Neuronal stem cell (in vitro differentiated cells): Measurements from ENCODE around the gene SUN5. TPM values are rescaled to one million over a fixed set of nuclear protein-coding genes. Genes with fewer than 3 reads are reported as not detected.

ENCODE experiments used
- DNase-seq: peaks from one replicate; pipeline ENCODE4 v3.0.0-alpha.2; 2013; ENCODE audit warnings: low spot score
- H2AFZ ChIP-seq: one replicate; pipeline ENCODE4 v1.6.1; 2013; ENCODE audit warnings: mild to moderate bottlenecking, low read length, inconsistent platforms
- H2AK5ac ChIP-seq: 2 replicates; pipeline ENCODE4 v1.6.1; 2013; ENCODE audit warnings: low read depth, mild to moderate bottlenecking, inconsistent platforms, low read length, moderate library complexity, mixed read lengths
- H2BK120ac ChIP-seq: 2 replicates; pipeline ENCODE4 v1.6.1; 2013; ENCODE audit warnings: low read depth, mild to moderate bottlenecking, inconsistent platforms, low read length, moderate library complexity, mixed read lengths
- H2BK12ac ChIP-seq: one replicate; pipeline ENCODE4 v1.6.1; 2013; ENCODE audit warnings: low read length, inconsistent platforms
- H2BK15ac ChIP-seq: 2 replicates; pipeline ENCODE4 v1.6.1; 2013; ENCODE audit warnings: mild to moderate bottlenecking, low read length, inconsistent platforms, mixed read lengths
- H2BK5ac ChIP-seq: one replicate; pipeline ENCODE4 v1.6.1; 2013; ENCODE audit warnings: inconsistent platforms, mild to moderate bottlenecking, low read length, moderate library complexity
- H3K14ac ChIP-seq: one replicate; pipeline ENCODE4 v1.6.1; 2013; ENCODE audit warnings: low read length, inconsistent platforms
- H3K18ac ChIP-seq: 2 replicates; pipeline ENCODE4 v1.6.1; 2013; ENCODE audit warnings: low read length, inconsistent platforms
- H3K23ac ChIP-seq: 2 replicates; pipeline ENCODE4 v1.6.1; 2013; ENCODE audit warnings: low read depth, mild to moderate bottlenecking, mixed read lengths, low read length, inconsistent platforms; ENCODE audit not compliant: poor library complexity
- H3K27ac ChIP-seq: replicated peaks from 3 replicates; pipeline ENCODE4 v1.5.1; 2013; ENCODE audit warnings: low read length, inconsistent platforms
- H3K27me3 ChIP-seq, 3 experiments: 2 replicates each; pipeline ENCODE4 v1.6.1; 2013; ENCODE audit warnings: low read length in 3 of 3, mild to moderate bottlenecking in 2 of 3, inconsistent platforms in 1 of 3, low read depth in 1 of 3, mixed read lengths in 1 of 3, moderate library complexity in 1 of 3; ENCODE audit not compliant: control insufficient read depth in 3 of 3, insufficient read depth in 3 of 3
- H3K36me3 ChIP-seq, 2 donors: replicated peaks in 1 of 2; 2 replicates each; pipeline ENCODE4 v1.6.1; 2013; ENCODE audit warnings: low read length in 2 of 2; ENCODE audit not compliant: control insufficient read depth in 2 of 2, insufficient read depth in 2 of 2
- H3K4ac ChIP-seq: 2 replicates; pipeline ENCODE4 v1.6.1; 2013; ENCODE audit warnings: inconsistent platforms, mild to moderate bottlenecking, low read length, moderate library complexity
- H3K4me1 ChIP-seq, 2 donors: 1 replicate in 1 of 2; 2 replicates in 1 of 2; pipeline ENCODE4 v1.6.1; 2013; ENCODE audit warnings: low read length in 2 of 2, low read depth in 1 of 2; ENCODE audit not compliant: control insufficient read depth in 2 of 2, insufficient read depth in 1 of 2
- H3K4me2 ChIP-seq: one replicate; pipeline ENCODE4 v1.6.1; 2013; ENCODE audit warnings: mild to moderate bottlenecking, low read length, inconsistent platforms; ENCODE audit not compliant: insufficient read depth, poor library complexity, severe bottlenecking
- H3K4me3 ChIP-seq, 2 donors: 2 replicates each; pipeline ENCODE4 v1.5.1; 2013; ENCODE audit warnings: low read length in 2 of 2, mild to moderate bottlenecking in 2 of 2, inconsistent platforms in 1 of 2, moderate library complexity in 1 of 2
- H3K79me1 ChIP-seq: one replicate; pipeline ENCODE4 v1.6.1; 2013; ENCODE audit warnings: low read depth, mild to moderate bottlenecking, inconsistent platforms, low read length, moderate library complexity
- H3K9ac ChIP-seq: one replicate; pipeline ENCODE4 v1.6.1; 2013; ENCODE audit warnings: mild to moderate bottlenecking, low read depth, low read length, inconsistent platforms; ENCODE audit not compliant: poor library complexity
- H3K9me3 ChIP-seq, 2 donors: replicated peaks in 1 of 2; 2 replicates each; pipeline versions ENCODE3 to v1.6.1; 2013; ENCODE audit warnings: low read length in 2 of 2, mild to moderate bottlenecking in 2 of 2, inconsistent platforms in 1 of 2, low read depth in 1 of 2, mixed read lengths in 1 of 2, moderate library complexity in 1 of 2; ENCODE audit not compliant: control insufficient read depth in 2 of 2, insufficient read depth in 1 of 2
- H4K8ac ChIP-seq: one replicate; pipeline ENCODE4 v1.6.1; 2013; ENCODE audit warnings: low read depth, mild to moderate bottlenecking, inconsistent platforms, low read length, moderate library complexity
- H4K91ac ChIP-seq: one replicate; pipeline ENCODE4 v1.6.1; 2013; ENCODE audit warnings: low read length, low read depth, mild to moderate bottlenecking, inconsistent platforms; ENCODE audit not compliant: poor library complexity
- WGBS, 2 donors: extraction: QIAGEN DNeasy Blood & Tissue Kit; methylation state at CpG; one replicate each; pipeline ENCODE4 v1.1.7; 2013; ENCODE audit warnings: missing lambda C conversion rate in 2 of 2, mixed read lengths in 1 of 2; ENCODE audit not compliant: insufficient read length in 2 of 2, insufficient replicate concordance in 1 of 2; ENCODE audit errors: extremely low coverage in 2 of 2; 5-methylcytosine and 5-hydroxymethylcytosine counted together
- polyA plus RNA-seq, 2 experiments: library from polyadenylated mRNA; stranded (reverse); fragments of 200-250 nt; gene quantifications; one replicate each; pipeline ENCODE4 v1.2.3, GENCODE V29; 2013

SUN5 gene, protein sequence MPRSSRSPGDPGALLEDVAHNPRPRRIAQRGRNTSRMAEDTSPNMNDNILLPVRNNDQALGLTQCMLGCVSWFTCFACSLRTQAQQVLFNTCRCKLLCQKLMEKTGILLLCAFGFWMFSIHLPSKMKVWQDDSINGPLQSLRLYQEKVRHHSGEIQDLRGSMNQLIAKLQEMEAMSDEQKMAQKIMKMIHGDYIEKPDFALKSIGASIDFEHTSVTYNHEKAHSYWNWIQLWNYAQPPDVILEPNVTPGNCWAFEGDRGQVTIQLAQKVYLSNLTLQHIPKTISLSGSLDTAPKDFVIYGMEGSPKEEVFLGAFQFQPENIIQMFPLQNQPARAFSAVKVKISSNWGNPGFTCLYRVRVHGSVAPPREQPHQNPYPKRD
- not detected for polyA plus RNA-seq (2013, experiment 1 of 2)
- polyA plus RNA-seq (2013, experiment 2 of 2) = not detected

DNA sequence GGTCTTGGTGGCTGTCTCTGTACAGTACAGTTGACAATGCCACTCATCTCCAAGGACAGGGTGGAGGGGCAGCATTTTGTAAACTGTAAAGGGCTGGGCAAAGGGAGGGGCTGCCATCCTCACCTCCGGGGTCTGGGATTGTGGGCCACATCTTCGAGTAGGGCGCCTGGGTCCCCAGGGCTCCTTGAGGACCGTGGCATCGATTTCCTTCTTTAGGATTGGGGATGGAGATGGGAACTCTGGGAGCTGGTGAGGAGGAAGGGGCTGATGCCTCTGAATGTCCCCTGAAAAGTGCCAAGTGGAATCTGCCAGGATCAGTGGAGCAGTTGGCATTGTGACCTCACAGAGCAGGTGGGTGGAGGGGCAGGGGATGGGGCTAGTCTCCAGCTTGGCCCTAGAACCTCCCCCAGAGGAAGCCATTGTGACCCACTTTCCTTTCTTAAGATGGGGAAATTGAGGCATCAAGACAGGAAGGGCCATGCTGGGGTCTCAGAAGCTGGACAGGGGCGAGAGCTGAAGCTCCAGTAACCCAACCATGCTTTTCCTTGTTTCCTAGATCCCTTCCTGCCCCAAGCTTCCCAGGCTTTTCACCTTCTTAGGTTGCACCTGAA lies at the start of gene SUN5:
TSS of gene SUN5 (minus strand) at position 293 of the 611 bp plus-strand sequence. CDS start at position 200, 93 bp downstream.
- Histone ChIP-seq H4K91ac (no peak within 1 kb of the TSS), H2BK15ac (no peak within 1 kb of the TSS), H3K23ac (no peak within 1 kb of the TSS), H3K18ac (peak within 1 kb of the TSS; percentile 49), H3K36me3 (no peaks in the 10 kb centered on the region), H2AFZ (no peak within 1 kb of the TSS), H3K79me1 (no peaks in the 10 kb centered on the region), H2BK12ac (no peak within 1 kb of the TSS), H2BK120ac (no peak within 1 kb of the TSS), H3K14ac (no peak within 1 kb of the TSS), H3K9ac (no peak within 1 kb of the TSS), H3K4me2 (no peak within 1 kb of the TSS), H3K4me1 (peaks cover 2 to 5% of the 10 kb centered on the region in 2 donors), H3K27me3 (peaks cover 0 to 5% (median 0%) of the 10 kb centered on the region in 3 experiments), H3K9me3 (peaks cover 0 to 5% of the 10 kb centered on the region in 2 donors), H2AK5ac (no peak within 1 kb of the TSS), H3K4ac (no peak within 1 kb of the TSS), H3K4me3 (peak within 1 kb of the TSS in 1 of 2 donors; percentile 8), H4K8ac (no peak within 1 kb of the TSS), H3K27ac (no peak within 1 kb of the TSS), H2BK5ac (no peak within 1 kb of the TSS)
- no CpG with 5 or more reads among the region's 6 CpGs for WGBS, 2 donors
- no peak for DNase-seq

GRCh38 chr20:33053291-33054106 lies 49.3 kb upstream of the SUN5 start, which contains the start of gene BPIFB3:
Gene BPIFB3 (plus strand): TSS chr20:33053903. CDS start chr20:33055436, 1,533 bp downstream.
- Histone ChIP-seq H3K79me1 (no peaks in the 10 kb centered on the region), H2BK120ac (no peak within 1 kb of the TSS), H3K23ac (no peak within 1 kb of the TSS), H3K36me3 (no peaks in the 10 kb centered on the region), H2BK5ac (peak within 1 kb of the TSS; percentile 67), H3K27me3 (no peaks in the 10 kb centered on the region), H3K27ac (no peak within 1 kb of the TSS), H3K18ac (peak within 1 kb of the TSS; percentile 82), H3K4ac (no peak within 1 kb of the TSS), H2BK15ac (no peak within 1 kb of the TSS), H3K9ac (no peak within 1 kb of the TSS), H4K91ac (no peak within 1 kb of the TSS), H3K14ac (peak within 1 kb of the TSS; percentile 3), H2BK12ac (no peak within 1 kb of the TSS), H3K4me1 (peaks cover 0 to 5% of the 10 kb centered on the region in 2 donors), H4K8ac (peak within 1 kb of the TSS; percentile 84), H2AK5ac (peak within 1 kb of the TSS; percentile 8), H2AFZ (no peak within 1 kb of the TSS), H3K9me3 (no peaks in the 10 kb centered on the region), H3K4me3 (no peak within 1 kb of the TSS), H3K4me2 (no peak within 1 kb of the TSS)
- WGBS, 2 donors = no CpG with 5 or more reads among the region's 25 CpGs
- no peak for DNase-seq

- Histone ChIP-seq H2BK15ac (no peak overlapping the region), H2BK5ac (no peak overlapping the region), H3K4me1 (peaks cover 0 to 5% of the 10 kb centered on the region in 2 donors), H3K23ac (no peak overlapping the region), H4K8ac (no peak overlapping the region), H2AK5ac (no peak overlapping the region), H3K9ac (no peak overlapping the region), H3K14ac (no peak overlapping the region), H2BK120ac (no peak overlapping the region), H3K4me3 (no peak overlapping the region), H3K79me1 (no peaks in the 10 kb centered on the region), H2BK12ac (no peak overlapping the region), H3K27me3 (no peaks in the 10 kb centered on the region), H3K27ac (no peak overlapping the region), H3K9me3 (no peaks in the 10 kb centered on the region), H3K36me3 (no peaks in the 10 kb centered on the region), H3K4ac (no peak overlapping the region), H3K18ac (no peak overlapping the region), H4K91ac (no peak overlapping the region), H2AFZ (no peak overlapping the region), H3K4me2 (no peak overlapping the region)
- DNase-seq = no peak
- WGBS, 2 donors = no CpG with 5 or more reads among the region's 4 CpGs
Observed at GRCh38 chr20:33051333-33051732, 47.1 kb upstream of the SUN5 start.
